HEK293 (cell line): ENCODE results near the gene CRB3.

ENCODE experiments used
- CTCF ChIP-seq: fragments of 450-650 bp; formaldehyde crosslinking; IDR thresholded peaks from 2 replicates; pipeline ENCODE4 v1.5.1; 2016; ENCODE audit warnings: missing biosample characterization, missing genetic modification characterization
- SETDB1 ChIP-seq: IDR thresholded peaks from one replicate; pipeline ENCODE4 v1.6.1; 2017; ENCODE audit warnings: mild to moderate bottlenecking, low read length, moderate library complexity, mixed read lengths; ENCODE audit not compliant: insufficient read length
- TCF7L2 ChIP-seq: IDR thresholded peaks from 2 replicates; pipeline ENCODE4 v1.6.1; 2011; ENCODE audit warnings: low read depth, mild to moderate bottlenecking, inconsistent platforms, low read length, moderate library complexity, borderline replicate concordance
- ZBTB44 ChIP-seq: fragments of 450-650 bp; IDR thresholded peaks from 2 replicates; pipeline ENCODE4 v1.5.1; 2018; ENCODE audit warnings: missing biosample characterization, mild to moderate bottlenecking, missing genetic modification characterization
- ZNF138 ChIP-seq: fragments of 450-650 bp; formaldehyde crosslinking; IDR thresholded peaks from 2 replicates; pipeline ENCODE4 v1.5.1; 2016; ENCODE audit warnings: missing biosample characterization, missing genetic modification characterization, borderline replicate concordance
- ZNF184 ChIP-seq: fragments of 450-650 bp; IDR thresholded peaks from 2 replicates; pipeline ENCODE4 v1.5.1; 2018; ENCODE audit warnings: missing biosample characterization, mild to moderate bottlenecking, missing genetic modification characterization
- ZNF398 ChIP-seq: fragments of 450-650 bp; formaldehyde crosslinking; IDR thresholded peaks from 2 replicates; pipeline ENCODE4 v1.5.1; 2017; ENCODE audit warnings: missing biosample characterization, missing genetic modification characterization
- ZNF558 ChIP-seq: fragments of 450-650 bp; formaldehyde crosslinking; IDR thresholded peaks from 2 replicates; pipeline ENCODE4 v1.5.1; 2016; ENCODE audit warnings: missing biosample characterization, missing genetic modification characterization
- ZNF580 ChIP-seq: fragments of 450-650 bp; formaldehyde crosslinking; IDR thresholded peaks from 2 replicates; pipeline ENCODE4 v1.5.1; 2016; ENCODE audit warnings: missing biosample characterization, missing genetic modification characterization
- ZNF596 ChIP-seq: fragments of 450-650 bp; IDR thresholded peaks from 2 replicates; pipeline ENCODE4 v1.5.0; 2018; ENCODE audit warnings: missing biosample characterization, mild to moderate bottlenecking, missing genetic modification characterization, moderate library complexity

- TF ChIP-seq SETDB1 (no peak), ZNF596 (tag by site-specific recombination) (no peak), ZBTB44 (tag by site-specific recombination) (no peak), ZNF580 (no peak), TCF7L2 (no peak), ZNF558 (tag by site-specific recombination) (no peak), CTCF (tag by site-specific recombination) (no peak), ZNF184 (tag by site-specific recombination) (no peak), ZNF398 (no peak), ZNF138 (tag by site-specific recombination) (no peak)
Measured at GRCh38 chr19:6476896-6477431, 12.9 kb downstream of the CRB3 start.
